ENCODE results near the gene PGR.
"Not testable (repeated sequence)": the region's sequence is repeated elsewhere in the genome, so short reads cannot be mapped to it uniquely, and the experiment has no call there.

The PGR gene

GRCh38 chr11:101083335-101083734, 46.3 kb downstream of the PGR start:
- no peak for DNase-seq

GRCh38 chr11:101082813-101083212, 46.8 kb downstream of the PGR start:
- no peak for DNase-seq

GRCh38 chr11:101063706-101064105, 65.9 kb downstream of the PGR start:
- DNase-seq, result no peak

- no peak for DNase-seq
These were observed 68.0 kb downstream of the PGR start for GRCh38 chr11:101061606-101062005.

GRCh38 chr11:101059331-101059730, 70.3 kb downstream of the PGR start:
- DNase-seq, result no peak

GRCh38 chr11:101053492-101053891, 76.1 kb downstream of the PGR start:
- no peak for DNase-seq

GRCh38 chr11:101051677-101052076, 77.9 kb downstream of the PGR start:
- no peak for DNase-seq

- DNase-seq, result no peak
These were observed 79.8 kb downstream of the PGR start for GRCh38 chr11:101049813-101050212.

- no peak for DNase-seq
These were observed 80.5 kb downstream of the PGR start for GRCh38 chr11:101049123-101049522.

GRCh38 chr11:101048479-101048878, 81.1 kb downstream of the PGR start:
- no peak for DNase-seq

- DNase-seq, result no peak
These were observed 82.7 kb downstream of the PGR start for GRCh38 chr11:101046947-101047346.

- DNase-seq, result no peak
These were observed 84.2 kb downstream of the PGR start for GRCh38 chr11:101045415-101045814.

- no peak for DNase-seq
These were observed 85.7 kb downstream of the PGR start for GRCh38 chr11:101043940-101044339.

GRCh38 chr11:101035872-101036271, 93.7 kb downstream of the PGR start:
- no peak for DNase-seq

- DNase-seq, result peak in 3 of 58 donors; percentile 0 to 1 (median 1)
These were observed 95.5 kb downstream of the PGR start for GRCh38 chr11:101034076-101034475.

- DNase-seq, result no peak
These were observed 96.6 kb downstream of the PGR start for GRCh38 chr11:101032991-101033390.

- no peak for DNase-seq
These were observed 97.9 kb downstream of the PGR start for GRCh38 chr11:101031713-101032112.

- no peak for DNase-seq
These were observed 98.9 kb downstream of the PGR start for GRCh38 chr11:101030692-101031091.

- no peak for DNase-seq
These were observed 99.6 kb downstream of the PGR start for GRCh38 chr11:101030015-101030414.

- no peak for DNase-seq
These were observed 101.0 kb downstream of the PGR start for GRCh38 chr11:101028644-101029043.

GRCh38 chr11:101022256-101022655, 107.4 kb downstream of the PGR start:
- DNase-seq, result no peak

GRCh38 chr11:101019870-101020269, 109.7 kb downstream of the PGR start:
- DNase-seq, result no peak

GRCh38 chr11:101014600-101015285, 114.9 kb downstream of the PGR start:
- no peak for DNase-seq

- DNase-seq, result not testable (repeated sequence)
These were observed 115.9 kb downstream of the PGR start for GRCh38 chr11:101013702-101014101.

Measured in anterior cingulate cortex (tissue), 58 donors.